Measurements from ENCODE around the gene VAPA.
"Not testable (repeated sequence)": the region's sequence is repeated elsewhere in the genome, so short reads cannot be mapped to it uniquely, and the experiment has no call there.

DNA sequence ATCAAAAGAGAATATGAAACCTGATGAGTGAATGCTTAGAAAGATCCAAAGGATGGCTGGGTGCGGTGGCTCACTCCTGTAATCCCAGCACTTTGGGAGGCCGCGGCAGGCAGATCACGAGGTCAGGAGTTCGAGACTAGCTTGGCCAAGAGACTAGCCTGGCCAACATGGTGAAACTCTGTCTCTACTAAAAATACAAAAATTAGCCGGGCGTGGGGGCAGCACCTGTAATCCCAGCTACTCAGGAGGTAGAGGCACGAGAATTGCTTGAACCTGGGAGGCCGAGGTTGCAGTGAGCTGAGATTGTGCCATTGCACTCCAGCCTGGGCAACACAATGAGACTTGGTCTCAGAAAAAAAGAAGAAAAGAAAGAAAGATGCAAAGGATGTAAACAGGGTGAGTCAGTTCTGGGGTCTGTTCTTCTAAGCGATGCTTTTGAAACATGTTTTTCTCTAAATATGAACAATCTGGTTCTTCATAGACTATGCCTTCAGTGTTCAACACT is 16.0 kb upstream of the VAPA start:
- TF ChIP-seq POLR2A, CTCF (IDR thresholded peaks at IDR 0.05): not testable (repeated sequence)

All from right lobe of liver (tissue), 4 donors.